Astrocyte (in vitro differentiated cells and primary cell): ENCODE data around the gene IQGAP3. TPM values are rescaled to one million over a fixed set of nuclear protein-coding genes. Genes with fewer than 3 reads are reported as not detected.

Source experiments
- DNase-seq: peaks from one replicate; pipeline ENCODE4 v3.0.0-alpha.2; 2010; ENCODE audit warnings: low read depth
- FAIRE-seq: peaks from 2 replicates; lab custom pipeline; 2011; peaks lifted over from hg19 to GRCh38; lab: Jason Lieb, UNC
- H2AFZ ChIP-seq: 2 replicates; pipeline ENCODE4 v1.6.0; 2012; ENCODE audit warnings: low read depth, low read length, inconsistent platforms
- H3K27ac ChIP-seq: 2 replicates; pipeline ENCODE4 v1.5.1; 2011; ENCODE audit warnings: low read depth, low read length, inconsistent platforms
- H3K27me3 ChIP-seq: 2 replicates; pipeline ENCODE4 v1.6.0; 2011; ENCODE audit warnings: low read length, inconsistent platforms; ENCODE audit not compliant: insufficient read depth
- H3K36me3 ChIP-seq: 2 replicates; pipeline ENCODE4 v1.5.1; 2011; ENCODE audit warnings: low read length, inconsistent platforms; ENCODE audit not compliant: insufficient read depth
- H3K4me1 ChIP-seq: 2 replicates; pipeline ENCODE4 v1.5.1; 2011; ENCODE audit warnings: low read length, inconsistent platforms; ENCODE audit not compliant: insufficient read depth
- H3K4me2 ChIP-seq: 2 replicates; pipeline ENCODE4 v1.6.0; 2012; ENCODE audit warnings: low read length, inconsistent platforms
- H3K4me3 ChIP-seq: 2 replicates; pipeline ENCODE4 v1.5.1; 2011; ENCODE audit warnings: low read depth, mild to moderate bottlenecking, low read length, inconsistent platforms; ENCODE audit not compliant: insufficient read depth
- H3K79me2 ChIP-seq: 2 replicates; pipeline ENCODE4 v1.6.0; 2012; ENCODE audit warnings: mild to moderate bottlenecking, low read length, inconsistent platforms; ENCODE audit not compliant: insufficient read depth
- H3K9ac ChIP-seq: 2 replicates; pipeline ENCODE4 v1.6.0; 2012; ENCODE audit warnings: mild to moderate bottlenecking, low read length, inconsistent platforms
- H3K9me3 ChIP-seq: 2 replicates; pipeline ENCODE4 v1.5.1; 2012; ENCODE audit warnings: low read depth, mild to moderate bottlenecking, low read length, inconsistent platforms; ENCODE audit not compliant: insufficient read depth
- H4K20me1 ChIP-seq: 2 replicates; pipeline ENCODE4 v1.6.0; 2012; ENCODE audit warnings: low read length, inconsistent platforms; ENCODE audit not compliant: insufficient read depth
- H3K27ac Mint-ChIP-seq: one replicate; pipeline ENCODE4 v1.8.0; 2021; ENCODE audit warnings: mild to moderate bottlenecking, mixed read lengths; ENCODE audit not compliant: unreplicated experiment
- H3K27me3 Mint-ChIP-seq: one replicate; pipeline ENCODE4 v1.8.0; 2021; ENCODE audit warnings: low read depth, mixed read lengths; ENCODE audit not compliant: unreplicated experiment
- H3K36me3 Mint-ChIP-seq: one replicate; pipeline ENCODE4 v1.8.0; 2021; ENCODE audit warnings: low read depth, mixed read lengths; ENCODE audit not compliant: unreplicated experiment
- H3K4me1 Mint-ChIP-seq: one replicate; pipeline ENCODE4 v1.8.0; 2021; ENCODE audit warnings: low read depth, mixed read lengths; ENCODE audit not compliant: unreplicated experiment
- H3K4me3 Mint-ChIP-seq: one replicate; pipeline ENCODE4 v1.8.0; 2021; ENCODE audit warnings: mild to moderate bottlenecking, moderate library complexity, mixed read lengths; ENCODE audit not compliant: unreplicated experiment
- H3K9me3 Mint-ChIP-seq: one replicate; pipeline ENCODE4 v1.8.0; 2021; ENCODE audit warnings: mild to moderate bottlenecking, mixed read lengths; ENCODE audit not compliant: unreplicated experiment
- EZH2 ChIP-seq: IDR thresholded peaks from 2 replicates; pipeline ENCODE4 v1.6.1; 2012; ENCODE audit warnings: mild to moderate bottlenecking, low read length, inconsistent platforms; ENCODE audit not compliant: insufficient read depth
- total RNA-seq: library from RNA; stranded (reverse); gene quantifications from 2 replicates; pipeline ENCODE4 v1.2.1, GENCODE V29; 2021
- TF ChIP-seq, protein P1 (sequence below): IDR thresholded peaks from 2 replicates; pipeline ENCODE4 v1.5.1; 2011; ENCODE audit warnings: low read depth, mild to moderate bottlenecking, inconsistent platforms, low read length, moderate library complexity; ENCODE audit not compliant: insufficient read depth

Gene IQGAP3
- total RNA-seq, 1 donor from 2014 or later, result 2.2 TPM

DNA sequence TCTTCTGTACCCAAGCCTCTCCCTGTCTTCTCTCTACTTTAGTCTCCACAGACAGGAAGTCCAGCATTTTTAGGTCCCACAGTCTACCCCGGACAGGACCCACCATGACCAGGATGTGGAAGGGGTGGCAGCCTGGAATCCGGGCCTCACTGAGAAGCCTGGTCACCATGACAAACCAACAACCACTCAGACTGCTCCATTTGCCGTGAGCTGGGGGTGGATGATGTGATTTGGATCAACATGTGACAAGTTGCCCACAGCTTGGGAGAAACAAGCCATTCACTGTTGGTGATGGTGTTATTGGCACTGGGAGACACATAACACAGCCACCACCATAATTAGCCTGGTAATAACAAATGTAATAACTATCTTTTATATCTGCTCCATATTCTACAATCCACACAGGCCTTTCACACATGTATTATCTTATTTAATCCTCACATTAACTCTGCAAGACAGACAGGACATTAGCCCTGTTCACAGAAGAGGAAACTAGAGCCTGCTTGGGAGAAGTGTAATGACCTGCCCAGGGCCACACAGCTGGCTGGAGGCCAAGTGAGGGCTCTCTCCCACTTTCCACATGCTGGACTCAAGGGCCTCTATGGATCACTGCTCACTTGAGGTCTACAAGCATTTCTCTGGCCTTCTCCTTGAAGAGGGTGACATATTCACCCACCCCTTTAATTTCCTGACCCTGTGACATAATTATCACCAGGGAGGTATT is 94.7 kb downstream of the IQGAP3 start:
- peak overlapping the region; percentile 43 for H3K9ac ChIP-seq
- peaks cover 36% of the 10 kb centered on the region for H3K4me1 Mint-ChIP-seq
- DNase-seq (no peak), FAIRE-seq (no peak)
- no peaks in the 10 kb centered on the region for H3K27me3 Mint-ChIP-seq
- H4K20me1 ChIP-seq, result peaks cover 91% of the 10 kb centered on the region
- peaks cover 59% of the 10 kb centered on the region for H3K36me3 ChIP-seq
- H3K4me3 Mint-ChIP-seq, result no peak overlapping the region
- H3K4me2 ChIP-seq, result peak overlapping the region; percentile 9
- H3K9me3 Mint-ChIP-seq, result no peaks in the 10 kb centered on the region
- no peaks in the 10 kb centered on the region for H3K27me3 ChIP-seq
- H3K79me2 ChIP-seq, result peaks cover 27% of the 10 kb centered on the region
- H2AFZ ChIP-seq, result no peak overlapping the region
- peaks cover 14% of the 10 kb centered on the region for H3K4me1 ChIP-seq
- no peak overlapping the region for H3K4me3 ChIP-seq
- TF ChIP-seq, protein P1, sequence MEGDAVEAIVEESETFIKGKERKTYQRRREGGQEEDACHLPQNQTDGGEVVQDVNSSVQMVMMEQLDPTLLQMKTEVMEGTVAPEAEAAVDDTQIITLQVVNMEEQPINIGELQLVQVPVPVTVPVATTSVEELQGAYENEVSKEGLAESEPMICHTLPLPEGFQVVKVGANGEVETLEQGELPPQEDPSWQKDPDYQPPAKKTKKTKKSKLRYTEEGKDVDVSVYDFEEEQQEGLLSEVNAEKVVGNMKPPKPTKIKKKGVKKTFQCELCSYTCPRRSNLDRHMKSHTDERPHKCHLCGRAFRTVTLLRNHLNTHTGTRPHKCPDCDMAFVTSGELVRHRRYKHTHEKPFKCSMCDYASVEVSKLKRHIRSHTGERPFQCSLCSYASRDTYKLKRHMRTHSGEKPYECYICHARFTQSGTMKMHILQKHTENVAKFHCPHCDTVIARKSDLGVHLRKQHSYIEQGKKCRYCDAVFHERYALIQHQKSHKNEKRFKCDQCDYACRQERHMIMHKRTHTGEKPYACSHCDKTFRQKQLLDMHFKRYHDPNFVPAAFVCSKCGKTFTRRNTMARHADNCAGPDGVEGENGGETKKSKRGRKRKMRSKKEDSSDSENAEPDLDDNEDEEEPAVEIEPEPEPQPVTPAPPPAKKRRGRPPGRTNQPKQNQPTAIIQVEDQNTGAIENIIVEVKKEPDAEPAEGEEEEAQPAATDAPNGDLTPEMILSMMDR, result no peak
- no peak for TF ChIP-seq EZH2
- H3K9me3 ChIP-seq, result no peaks in the 10 kb centered on the region
- H3K27ac ChIP-seq, result peak overlapping the region; percentile 54
- peaks cover 58% of the 10 kb centered on the region for H3K36me3 Mint-ChIP-seq
- H3K27ac Mint-ChIP-seq, result peak overlapping the region; percentile 88

DNA sequence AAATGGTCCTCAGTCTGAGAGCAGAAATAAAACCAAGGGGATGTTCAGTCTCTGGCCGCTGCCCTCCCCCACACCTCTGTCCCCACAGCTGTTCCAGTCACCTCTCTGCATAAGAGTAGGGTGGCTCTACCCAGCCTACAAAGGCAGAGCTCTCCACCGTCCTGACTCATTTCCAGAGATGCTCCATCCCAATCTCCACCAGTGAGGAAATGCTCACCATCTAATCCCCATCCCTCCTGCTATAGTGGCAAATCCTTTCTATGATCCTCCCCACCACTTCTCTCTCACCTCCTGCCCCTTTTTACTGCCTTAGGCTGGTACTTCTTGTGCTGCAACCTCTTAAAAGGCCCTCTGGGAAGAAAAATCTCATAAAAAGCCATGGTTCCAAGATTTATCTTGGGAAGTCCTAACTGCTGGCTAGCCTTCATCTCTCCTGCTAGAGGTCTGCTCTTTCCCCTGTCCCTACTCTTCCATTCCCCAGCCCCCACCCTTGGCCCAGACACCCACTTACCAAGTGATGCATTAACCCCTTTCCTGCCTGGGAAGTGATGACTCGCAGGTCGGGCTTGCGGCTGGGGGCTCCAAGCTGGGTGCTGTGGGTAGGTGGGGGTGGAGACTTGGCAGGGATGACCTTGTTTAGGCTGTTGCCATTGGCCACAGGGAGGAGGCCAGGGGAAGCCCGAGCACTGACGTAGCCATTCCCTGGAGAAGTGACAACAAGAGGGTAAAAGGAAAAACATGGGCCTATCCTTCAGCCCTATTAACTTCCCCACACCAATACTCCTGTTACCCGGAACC is 95.7 kb downstream of the IQGAP3 start:
- Histone ChIP-seq H3K9ac (peak overlapping the region; percentile 43), H2AFZ (no peak overlapping the region), H3K27me3 (no peaks in the 10 kb centered on the region), H3K9me3 (no peaks in the 10 kb centered on the region), H3K4me2 (peak overlapping the region; percentile 9), H3K79me2 (peaks cover 24% of the 10 kb centered on the region), H3K27ac (peak overlapping the region; percentile 54), H4K20me1 (peaks cover 89% of the 10 kb centered on the region), H3K4me3 (no peak overlapping the region), H3K4me1 (peaks cover 14% of the 10 kb centered on the region), H3K36me3 (peaks cover 53% of the 10 kb centered on the region)
- Mint-ChIP-seq H3K27ac (peak overlapping the region; percentile 88), H3K9me3 (no peaks in the 10 kb centered on the region), H3K36me3 (peaks cover 54% of the 10 kb centered on the region), H3K27me3 (no peaks in the 10 kb centered on the region), H3K4me3 (peak overlapping the region; percentile 77), H3K4me1 (peaks cover 36% of the 10 kb centered on the region)
- DNase-seq (peak; percentile 75), FAIRE-seq (no peak)
- TF ChIP-seq, protein P1, result no peak
- TF ChIP-seq EZH2, result no peak
